B cell (primary cell): ENCODE results near the gene TOP2B. TPM values are rescaled to one million over a fixed set of nuclear protein-coding genes. Genes with fewer than 3 reads are reported as not detected.

Source experiments
- ATAC-seq: fragments of 200-7000 bp; cut with Tn5 transposase; one replicate; pipeline ENCODE4 v1.10.0; 2021; ENCODE audit warnings: low read depth, mild to moderate bottlenecking, moderate number of reproducible peaks, moderate library complexity
- CTCF ChIA-PET: fragments of 350-600 bp; sonication (Branson Sonifier 250); formaldehyde crosslinking; loops from one replicate; lab custom pipeline; 2021; ENCODE audit warnings: antibody characterized with exemption, inconsistent platforms; lab: Charles Lee
- POLR2A ChIA-PET: fragments of 350-600 bp; sonication (Branson Sonifier 250); formaldehyde crosslinking; loops from one replicate; lab custom pipeline; 2021; ENCODE audit warnings: antibody characterized with exemption; lab: Charles Lee
- DNase-seq: peaks from one replicate; pipeline ENCODE4 v3.0.0; 2013
- H2AFZ ChIP-seq: 2 replicates; pipeline ENCODE4 v1.6.1; 2012; ENCODE audit warnings: mild to moderate bottlenecking, low read depth, low read length; ENCODE audit not compliant: insufficient read depth, poor library complexity, severe bottlenecking
- H3K27ac ChIP-seq, 2 donors: 1 replicate in 1 of 2; 2 replicates in 1 of 2; pipeline ENCODE4 v1.5.1; 2012 to 2013; ENCODE audit warnings: low read length in 2 of 2, mild to moderate bottlenecking in 2 of 2, moderate library complexity in 1 of 2
- H3K27me3 ChIP-seq, 4 experiments: fragments of 200-600 bp in 1 of 4; sonication (generic) in 1 of 4; replicated peaks in 1 of 4; 1 replicate in 2 of 4; 2 replicates in 2 of 4; pipeline versions ENCODE4 v1.6.1 to v1.7.0; 2013 to 2016; ENCODE audit warnings: low read length in 3 of 4, mild to moderate bottlenecking in 2 of 4, mixed read lengths in 1 of 4, moderate library complexity in 1 of 4; ENCODE audit not compliant: insufficient read depth in 4 of 4, control insufficient read depth in 3 of 4; ENCODE audit errors: control extremely low read depth in 1 of 4
- H3K36me3 ChIP-seq, 2 experiments: replicated peaks in 1 of 2; 1 replicate in 1 of 2; 2 replicates in 1 of 2; pipeline versions ENCODE4 v1.6.1 to v1.7.1; 2013; ENCODE audit warnings: low read length in 1 of 2; ENCODE audit not compliant: insufficient read depth in 2 of 2, control insufficient read depth in 1 of 2; ENCODE audit errors: control extremely low read depth in 1 of 2, extremely low read depth in 1 of 2
- H3K4me1 ChIP-seq, 2 donors: fragments of 200-600 bp in 1 of 2; sonication (generic) in 1 of 2; 1 replicate in 1 of 2; 2 replicates in 1 of 2; pipeline versions ENCODE4 v1.5.1 to v1.6.1; 2013 to 2017; ENCODE audit warnings: low read length in 2 of 2; ENCODE audit not compliant: control insufficient read depth in 2 of 2, insufficient read depth in 2 of 2
- H3K4me2 ChIP-seq: replicated peaks from 2 replicates; pipeline ENCODE3; 2012; ENCODE audit warnings: mild to moderate bottlenecking, low read depth, low read length; ENCODE audit not compliant: poor library complexity, severe bottlenecking
- H3K4me3 ChIP-seq, 5 experiments: fragments of 200-600 bp in 1 of 5; sonication (generic) in 1 of 5; 1 replicate in 3 of 5; 2 replicates in 2 of 5; pipeline versions ENCODE4 v1.5.1 to v1.7.0; 2011 to 2016; ENCODE audit warnings: low read length in 4 of 5, mild to moderate bottlenecking in 4 of 5, low read depth in 2 of 5, control low read depth in 1 of 5, moderate library complexity in 1 of 5; ENCODE audit not compliant: insufficient read depth in 1 of 5; ENCODE audit errors: control extremely low read depth in 1 of 5, extremely low read depth in 1 of 5
- H3K79me2 ChIP-seq: fragments of 200-600 bp; sonication (generic); one replicate; pipeline ENCODE4 v1.6.0; 2016; ENCODE audit warnings: low read length; ENCODE audit not compliant: control insufficient read depth, insufficient read depth
- H3K9ac ChIP-seq: fragments of 200-600 bp; sonication (generic); 2 replicates; pipeline ENCODE4 v1.6.1; 2017; ENCODE audit warnings: mild to moderate bottlenecking, low read length, moderate library complexity
- H3K9me3 ChIP-seq, 3 donors: one replicate each; pipeline versions ENCODE4 v1.6.1 to v1.7.1; 2013; ENCODE audit warnings: low read length in 2 of 3; ENCODE audit not compliant: control insufficient read depth in 2 of 3, insufficient read depth in 1 of 3; ENCODE audit errors: control extremely low read depth in 1 of 3
- H4K20me1 ChIP-seq: 2 replicates; pipeline ENCODE4 v1.6.0; 2012; ENCODE audit warnings: mild to moderate bottlenecking, low read length; ENCODE audit not compliant: insufficient read depth, control insufficient read depth, poor library complexity, severe bottlenecking
- H3K27ac Mint-ChIP-seq: one replicate; pipeline ENCODE4 v1.8.0; 2021; ENCODE audit warnings: mixed read lengths
- H3K27me3 Mint-ChIP-seq: one replicate; pipeline ENCODE4 v1.8.0; 2021; ENCODE audit warnings: mixed read lengths
- H3K4me1 Mint-ChIP-seq: one replicate; pipeline ENCODE4 v1.8.0; 2021; ENCODE audit warnings: mixed read lengths
- H3K4me3 Mint-ChIP-seq: one replicate; pipeline ENCODE4 v1.8.0; 2021; ENCODE audit warnings: mixed read lengths
- H3K9me3 Mint-ChIP-seq: one replicate; pipeline ENCODE4 v1.8.0; 2022; ENCODE audit warnings: mixed read lengths; ENCODE audit not compliant: insufficient read depth
- EZH2 ChIP-seq: IDR thresholded peaks from 2 replicates; pipeline ENCODE4 v1.6.1; 2012; ENCODE audit warnings: borderline replicate concordance, low read depth, mild to moderate bottlenecking, moderate library complexity, low read length; ENCODE audit not compliant: insufficient read depth, poor library complexity, severe bottlenecking
- WGBS: methylation state at CpG from one replicate; pipeline ENCODE4 v1.1.5; 2013; ENCODE audit warnings: missing lambda C conversion rate; ENCODE audit not compliant: insufficient coverage; 5-methylcytosine and 5-hydroxymethylcytosine counted together
- intact Hi-C: fragments of 100-400 bp; cut with micrococcal nuclease; formaldehyde crosslinking; loops from one replicate; pipeline ENCODE4 v1.10.0; 2022
- polyA plus RNA-seq: library from polyadenylated mRNA; depleted of rRNA; stranded (reverse); fragments of >200 nt; gene quantifications from 2 replicates; pipeline ENCODE4 v1.2.3, GENCODE V29; 2012
- total RNA-seq, 2 donors: library from RNA; stranded (reverse); fragments of 120-200 nt in 1 of 2; gene quantifications; 1 replicate in 1 of 2; 2 replicates in 1 of 2; pipeline versions ENCODE4 v1.2.3 to v1.2.4, GENCODE V29; 2013 to 2022
- TF ChIP-seq, protein P1 (sequence below): fragments of 200-600 bp; IDR thresholded peaks from one replicate; pipeline ENCODE4 v1.8.0; 2022; ENCODE audit warnings: antibody characterized with exemption, mild to moderate bottlenecking

TOP2B gene
- total and polyA plus RNA-seq, 2 donors (not counting 1 experiment from before 2014, with no cell fraction given): 22.2 to 149 TPM

DNA sequence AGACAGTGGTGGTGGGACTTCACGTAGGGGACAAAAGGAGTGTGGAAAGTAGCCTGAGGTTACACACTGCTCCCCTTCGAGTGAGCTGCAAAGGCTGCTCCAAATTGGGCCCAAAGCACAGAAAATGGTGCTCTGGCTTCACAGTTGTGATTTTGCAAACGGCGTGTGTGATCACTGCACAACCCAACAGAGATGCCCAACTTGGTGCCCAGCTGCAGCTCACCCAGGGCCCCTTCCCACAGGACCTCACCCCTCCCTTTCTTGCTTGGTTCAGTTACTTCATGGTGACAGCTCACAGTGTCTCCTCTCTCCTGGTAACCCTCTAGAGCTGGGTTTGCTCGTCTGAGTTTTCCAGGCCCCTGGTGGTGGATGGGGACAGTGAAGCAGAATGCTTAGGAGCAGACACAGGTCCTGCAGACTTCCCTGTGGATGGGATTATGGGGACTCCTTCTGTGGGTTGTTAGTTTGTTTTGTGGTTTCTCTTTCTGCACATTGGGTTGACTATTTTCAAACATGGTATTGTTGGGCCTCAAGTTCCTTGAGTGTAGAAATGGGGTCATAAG is 98.3 kb downstream of the TOP2B start:
- CTCF ChIA-PET: no interaction called here

GRCh38 chr3:25565807-25566206 is 98.9 kb downstream of the TOP2B start:
- no peaks in the 10 kb centered on the region for H4K20me1 ChIP-seq
- 88% methylated on average over 7 of the region's 7 CpGs for WGBS
- no peak overlapping the region for H3K4me2 ChIP-seq
- peaks cover 8% of the 10 kb centered on the region for H3K27me3 Mint-ChIP-seq
- H3K4me1 Mint-ChIP-seq: no peaks in the 10 kb centered on the region
- no peak overlapping the region for H3K9ac ChIP-seq
- no peak overlapping the region for H3K27ac ChIP-seq
- no peaks in the 10 kb centered on the region for H3K4me1 ChIP-seq
- no peak overlapping the region for H3K4me3 ChIP-seq
- POLR2A ChIA-PET: no interaction called here
- ATAC-seq (no peak), DNase-seq (no peak)
- no peaks in the 10 kb centered on the region for H3K9me3 ChIP-seq
- intact Hi-C loops: no loop called here
- H3K79me2 ChIP-seq: no peaks in the 10 kb centered on the region
- no peaks in the 10 kb centered on the region for H3K36me3 ChIP-seq
- H2AFZ ChIP-seq: no peak overlapping the region
- CTCF ChIA-PET: no interaction called here
- H3K9me3 Mint-ChIP-seq: no peaks in the 10 kb centered on the region
- H3K27ac Mint-ChIP-seq: no peak overlapping the region
- TF ChIP-seq, protein P1, sequence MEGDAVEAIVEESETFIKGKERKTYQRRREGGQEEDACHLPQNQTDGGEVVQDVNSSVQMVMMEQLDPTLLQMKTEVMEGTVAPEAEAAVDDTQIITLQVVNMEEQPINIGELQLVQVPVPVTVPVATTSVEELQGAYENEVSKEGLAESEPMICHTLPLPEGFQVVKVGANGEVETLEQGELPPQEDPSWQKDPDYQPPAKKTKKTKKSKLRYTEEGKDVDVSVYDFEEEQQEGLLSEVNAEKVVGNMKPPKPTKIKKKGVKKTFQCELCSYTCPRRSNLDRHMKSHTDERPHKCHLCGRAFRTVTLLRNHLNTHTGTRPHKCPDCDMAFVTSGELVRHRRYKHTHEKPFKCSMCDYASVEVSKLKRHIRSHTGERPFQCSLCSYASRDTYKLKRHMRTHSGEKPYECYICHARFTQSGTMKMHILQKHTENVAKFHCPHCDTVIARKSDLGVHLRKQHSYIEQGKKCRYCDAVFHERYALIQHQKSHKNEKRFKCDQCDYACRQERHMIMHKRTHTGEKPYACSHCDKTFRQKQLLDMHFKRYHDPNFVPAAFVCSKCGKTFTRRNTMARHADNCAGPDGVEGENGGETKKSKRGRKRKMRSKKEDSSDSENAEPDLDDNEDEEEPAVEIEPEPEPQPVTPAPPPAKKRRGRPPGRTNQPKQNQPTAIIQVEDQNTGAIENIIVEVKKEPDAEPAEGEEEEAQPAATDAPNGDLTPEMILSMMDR: no peak
- no peak for TF ChIP-seq EZH2
- no peaks in the 10 kb centered on the region for H3K27me3 ChIP-seq
- H3K4me3 Mint-ChIP-seq: no peak overlapping the region

More for the DNA sequence above, 98.3 kb downstream of the TOP2B start:
- WGBS: 75% methylated on average over 3 of the region's 5 CpGs
- Histone ChIP-seq H3K9me3 (no peaks in the 10 kb centered on the region), H3K4me2 (no peak overlapping the region), H3K4me3 (no peak overlapping the region), H3K27me3 (no peaks in the 10 kb centered on the region), H2AFZ (no peak overlapping the region), H4K20me1 (no peaks in the 10 kb centered on the region), H3K27ac (no peak overlapping the region), H3K9ac (no peak overlapping the region), H3K36me3 (no peaks in the 10 kb centered on the region), H3K79me2 (no peaks in the 10 kb centered on the region), H3K4me1 (no peaks in the 10 kb centered on the region)
- no peak for TF ChIP-seq EZH2
- TF ChIP-seq, protein P1: no peak
- Mint-ChIP-seq H3K27me3 (peaks cover 5% of the 10 kb centered on the region), H3K4me3 (no peak overlapping the region), H3K4me1 (no peaks in the 10 kb centered on the region), H3K9me3 (no peaks in the 10 kb centered on the region), H3K27ac (no peak overlapping the region)
- intact Hi-C loops: no loop called here
- ATAC-seq (no peak), DNase-seq (no peak)
- POLR2A ChIA-PET: no interaction called here
